GM18498 (cell line): ENCODE measurements around the gene GLRB.
A peak's percentile ranks its signal among the peaks of the same experiment; 100 is the strongest.
"Not testable (repeated sequence)": the region's sequence is repeated elsewhere in the genome, so short reads cannot be mapped to it uniquely, and the experiment has no call there.

Source experiments
- ATAC-seq: cut with Tn5 transposase; IDR thresholded peaks from one replicate; pipeline ENCODE4 v1.9.1; 2021; ENCODE audit warnings: mild to moderate bottlenecking, moderate library complexity; ENCODE audit not compliant: unreplicated experiment

The GLRB gene

DNA sequence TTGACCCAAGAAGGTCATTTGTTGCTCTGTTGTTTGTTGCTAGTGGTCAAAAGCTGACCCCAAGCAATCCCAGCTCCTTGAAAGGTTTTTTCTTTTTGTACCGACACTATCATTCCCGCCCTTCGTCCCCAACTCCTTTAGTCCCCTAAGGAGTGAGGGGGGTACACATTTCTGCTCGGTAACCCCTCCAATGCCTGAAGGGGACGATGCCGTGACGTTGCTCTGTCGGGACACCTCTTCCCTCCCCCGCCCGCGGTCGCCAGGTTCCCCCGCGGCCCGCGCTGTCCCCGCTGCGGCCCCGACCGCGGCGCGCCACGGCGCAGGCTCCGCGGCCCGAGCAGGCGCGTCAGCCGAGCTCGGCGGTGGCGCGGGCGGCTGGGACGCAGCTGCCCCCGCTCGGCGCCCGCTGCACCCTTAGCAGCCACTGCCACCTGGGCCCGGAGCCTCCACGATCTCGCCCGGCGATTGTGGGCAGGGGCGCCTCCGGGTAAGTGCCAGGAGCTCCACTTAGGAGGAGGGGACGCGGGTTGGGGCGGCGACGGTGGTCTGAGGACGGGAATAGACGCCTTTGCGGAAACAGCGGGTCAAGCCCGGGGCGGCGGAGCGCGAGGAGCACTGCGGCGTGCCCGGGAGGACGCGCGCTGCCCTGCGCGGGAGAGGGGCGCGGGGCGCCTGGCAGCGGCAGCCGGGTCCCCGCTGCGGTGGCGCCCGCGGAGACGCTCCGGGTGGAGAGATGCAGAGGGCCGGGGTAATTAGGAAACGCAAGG is at the start of gene GLRB:
GLRB (plus strand) TSS at position 340 of the 767 bp plus-strand sequence. CDS start 1,875 bp downstream, outside the sequence.
- ATAC-seq, result no peak

DNA sequence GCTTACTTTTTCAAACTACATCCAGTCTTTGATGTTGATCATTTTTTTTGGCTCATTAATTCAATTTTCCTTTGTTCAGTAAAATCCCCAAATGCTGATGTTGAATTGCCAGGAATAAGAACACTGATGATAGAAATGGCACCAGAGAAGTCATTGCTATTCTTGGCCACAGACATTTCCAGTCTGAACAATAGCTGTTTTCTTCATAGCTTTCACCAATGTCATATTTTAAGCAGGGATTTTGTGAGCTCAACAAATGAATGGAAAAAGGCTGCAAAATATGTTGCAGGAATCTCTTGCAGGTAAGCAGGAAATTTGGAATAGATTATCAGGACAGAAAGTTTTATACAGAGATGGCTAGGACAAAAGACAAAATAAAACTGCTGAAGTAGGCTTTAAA is 40.5 kb upstream of the GLRB start:
- no peak for ATAC-seq

DNA sequence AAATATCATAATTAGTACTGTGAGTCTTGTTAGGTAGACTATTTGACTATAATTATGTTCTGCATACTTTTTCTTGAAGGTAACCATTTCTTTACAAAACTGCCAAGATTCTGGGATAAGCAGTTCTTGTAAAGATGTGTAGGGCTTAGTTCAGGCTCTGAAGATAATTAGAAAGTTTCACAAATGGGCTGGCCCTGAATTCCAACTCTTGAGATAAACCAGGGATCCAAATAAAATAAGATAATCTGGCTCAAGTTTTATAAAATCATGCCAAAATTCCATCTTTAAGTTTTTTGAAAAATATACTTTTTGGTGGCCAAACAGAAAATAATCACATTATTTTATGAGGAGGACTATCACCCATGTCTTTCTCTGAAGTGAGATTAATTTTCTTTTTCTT is 35.5 kb upstream of the GLRB start:
- no peak for ATAC-seq

DNA sequence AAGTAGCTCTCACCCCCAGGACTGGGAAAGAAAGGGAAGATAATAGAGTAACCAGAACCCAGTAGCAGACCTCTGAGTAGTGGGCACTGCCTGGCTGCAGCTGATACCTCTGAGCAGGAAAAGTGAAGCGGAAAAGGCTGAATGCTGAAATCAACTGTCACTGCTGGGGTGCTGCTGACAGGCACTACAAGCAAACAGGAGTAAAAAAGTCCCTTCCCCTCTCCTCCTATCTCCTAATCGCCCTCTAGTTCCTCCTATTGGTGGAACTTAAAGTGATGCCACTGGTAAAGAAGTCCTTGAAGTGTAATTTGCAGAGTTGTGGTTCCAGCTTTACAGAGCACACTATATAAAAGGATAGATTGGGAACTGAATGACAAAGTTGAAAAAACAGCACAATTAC is 32.8 kb upstream of the GLRB start:
- no peak for ATAC-seq

DNA sequence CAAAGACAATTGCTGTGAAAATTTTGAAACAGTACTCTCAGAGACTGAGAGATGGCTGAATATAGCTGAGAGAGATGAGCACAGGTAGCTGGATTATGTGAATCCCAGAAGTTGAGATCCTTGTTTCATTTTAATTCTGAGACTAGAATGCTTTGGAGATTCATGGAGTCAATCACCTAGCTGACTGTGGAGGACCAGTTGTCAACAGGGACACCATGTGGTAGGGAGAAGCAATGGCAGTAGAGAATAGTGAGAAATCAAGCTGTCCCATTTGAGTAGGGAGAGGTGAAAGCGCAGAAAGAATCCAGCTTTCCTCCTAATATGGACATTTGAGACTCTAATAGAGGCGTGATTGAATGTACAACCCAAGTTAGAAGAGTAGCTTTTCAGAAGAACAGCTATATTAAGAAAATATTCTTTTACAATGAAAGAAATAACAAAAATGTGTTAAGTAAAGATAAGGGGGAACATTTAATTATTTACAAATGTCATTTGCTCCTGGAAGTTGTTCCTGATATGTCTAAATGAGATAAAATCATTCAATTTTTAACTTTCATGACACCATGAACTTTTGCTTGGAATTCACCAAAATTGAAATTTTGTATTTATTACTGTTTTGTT is 30.3 kb upstream of the GLRB start:
- peak; percentile 82 for ATAC-seq

DNA sequence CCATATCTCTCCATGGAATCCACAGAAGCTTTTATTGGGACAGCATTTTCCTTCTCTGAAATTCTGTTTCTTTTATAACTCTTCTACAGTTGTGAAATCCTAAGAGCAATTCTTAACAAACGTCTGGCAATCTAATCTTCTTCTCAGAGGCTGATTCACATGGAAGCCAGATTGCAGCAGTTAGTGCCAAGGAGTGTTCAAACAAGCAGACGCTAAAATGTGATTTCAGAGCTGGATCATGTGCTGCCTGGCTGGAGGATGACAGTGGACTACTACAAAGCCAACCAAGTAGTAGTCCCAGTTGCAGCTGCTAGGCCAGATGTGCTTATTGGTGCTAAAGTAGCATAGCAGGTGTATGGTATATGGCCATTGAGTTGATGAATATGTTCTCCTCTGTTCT is 27.7 kb upstream of the GLRB start:
- no peak for ATAC-seq

DNA sequence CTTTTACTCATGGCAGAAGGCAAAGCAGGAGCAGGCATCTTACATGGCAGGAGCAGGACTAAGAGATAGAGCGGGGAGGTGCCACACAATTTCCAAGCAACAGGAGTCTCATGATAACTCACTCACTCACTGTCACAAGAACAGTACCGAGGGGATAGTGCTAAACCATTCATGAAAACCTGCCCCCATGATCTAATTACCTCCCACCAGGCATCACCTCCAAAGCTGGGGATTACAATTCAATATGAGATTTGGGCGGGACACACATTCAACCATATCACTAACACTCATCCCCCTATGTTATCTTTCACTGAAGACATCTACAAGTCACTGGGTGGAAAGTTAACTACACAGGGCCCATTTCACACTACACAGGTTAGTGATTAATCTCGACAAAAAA is 25.4 kb upstream of the GLRB start:
- no peak for ATAC-seq

DNA sequence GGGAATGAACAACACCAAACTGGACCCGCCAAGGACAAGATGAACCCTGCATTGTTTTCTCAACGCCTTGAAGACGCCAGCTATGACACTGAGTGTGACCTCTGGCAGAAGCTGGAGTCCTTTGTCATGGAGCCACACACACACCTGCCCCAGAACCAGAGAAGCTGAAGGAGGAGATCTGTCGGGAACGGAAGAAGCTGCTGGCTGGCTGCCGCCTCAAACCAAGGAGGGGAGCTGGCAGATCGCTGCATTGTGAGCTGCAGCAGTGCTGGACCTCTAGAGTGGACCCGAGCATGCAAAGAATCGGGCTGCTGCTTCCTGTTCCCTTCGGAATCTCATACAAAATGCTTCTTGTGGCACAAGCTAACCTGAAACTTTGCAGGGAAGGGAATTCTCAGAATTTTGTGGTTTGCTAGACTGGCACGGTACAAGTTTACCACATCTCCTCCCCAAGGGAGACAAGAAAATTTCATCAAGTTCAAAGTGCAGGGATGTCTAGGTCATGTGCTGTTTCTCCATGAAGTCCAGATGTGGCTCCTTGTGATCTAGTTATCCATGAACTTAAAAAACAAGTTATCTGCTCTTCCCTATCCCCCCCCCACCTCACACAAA is 23.4 kb upstream of the GLRB start:
- ATAC-seq, result no peak

DNA sequence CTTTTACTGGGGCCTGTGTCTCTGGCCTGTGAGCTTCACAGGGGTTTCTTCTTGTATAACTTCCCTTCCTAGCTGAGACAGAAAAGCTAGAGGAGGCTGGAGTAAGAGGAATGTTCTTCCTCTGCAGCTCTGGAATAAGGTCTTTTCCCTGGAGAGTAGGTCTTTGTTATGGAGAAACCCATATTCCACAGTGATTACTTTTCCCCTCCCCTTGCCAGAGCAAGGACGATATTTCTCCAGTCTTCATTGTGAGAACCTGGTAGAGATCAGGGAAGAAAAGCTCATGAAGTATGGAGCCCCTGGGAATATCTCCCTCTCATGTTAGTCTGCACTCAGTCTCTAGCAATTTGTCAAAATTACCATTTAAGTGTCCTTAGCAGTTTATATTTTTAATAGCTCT is 18.7 kb upstream of the GLRB start:
- no peak for ATAC-seq

DNA sequence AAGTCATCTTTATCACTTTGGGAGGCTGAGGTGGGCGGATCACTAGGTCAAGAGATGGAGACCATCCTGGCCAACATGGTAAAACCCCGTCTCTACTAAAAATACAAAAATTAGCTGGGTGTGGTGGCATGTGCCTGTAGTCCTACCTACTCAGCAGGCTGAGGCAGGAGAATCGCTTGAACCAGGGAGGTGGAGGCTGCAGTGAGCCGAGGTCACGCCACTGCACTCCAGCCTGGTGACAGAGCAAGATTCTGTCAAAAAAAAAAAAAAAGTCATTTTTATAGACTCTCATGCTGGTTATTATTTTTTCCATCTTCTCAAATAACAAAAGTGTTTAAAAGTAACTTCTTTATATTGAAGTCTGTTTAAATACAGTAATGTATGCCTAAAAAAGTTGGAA is 17.1 kb upstream of the GLRB start:
- ATAC-seq, result not testable (repeated sequence)

DNA sequence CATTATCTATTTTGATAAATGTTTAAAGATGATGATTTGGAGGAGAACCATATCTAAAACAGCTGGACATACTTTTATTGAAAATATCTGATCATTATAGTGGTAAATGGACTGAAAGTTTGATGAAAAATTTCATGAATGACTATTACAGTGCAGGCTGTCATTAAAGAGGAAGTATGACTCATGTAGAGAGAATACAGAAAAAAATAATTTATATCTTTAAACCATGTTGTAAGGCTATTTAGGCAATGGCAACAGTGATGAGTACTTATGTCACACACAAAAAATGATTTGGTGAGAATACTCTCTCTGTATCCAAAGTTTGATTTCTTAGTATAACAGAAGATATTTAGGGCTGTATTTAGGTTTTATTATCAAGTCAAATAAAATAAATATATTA is 3.9 kb upstream of the GLRB start:
- ATAC-seq, result no peak

DNA sequence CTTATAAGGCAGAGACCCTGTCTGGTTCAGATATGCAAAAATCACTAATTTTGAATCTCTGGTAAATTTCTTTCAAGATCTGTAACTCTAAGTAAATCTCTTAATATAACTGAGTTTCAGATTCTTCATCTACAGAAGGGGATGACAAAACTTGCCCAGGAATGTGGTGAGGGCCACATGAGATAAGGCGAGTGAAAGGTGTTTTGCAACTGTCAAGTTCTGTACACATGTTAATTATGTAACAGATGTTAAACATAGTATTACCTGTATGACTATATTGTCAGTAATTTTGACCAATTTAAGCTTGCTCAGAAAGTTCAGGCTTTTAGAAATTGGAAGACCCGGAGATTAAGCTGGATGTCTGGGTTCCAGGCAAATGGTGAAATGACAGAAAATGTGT is 549 bp upstream of the GLRB start:
- ATAC-seq, result no peak

DNA sequence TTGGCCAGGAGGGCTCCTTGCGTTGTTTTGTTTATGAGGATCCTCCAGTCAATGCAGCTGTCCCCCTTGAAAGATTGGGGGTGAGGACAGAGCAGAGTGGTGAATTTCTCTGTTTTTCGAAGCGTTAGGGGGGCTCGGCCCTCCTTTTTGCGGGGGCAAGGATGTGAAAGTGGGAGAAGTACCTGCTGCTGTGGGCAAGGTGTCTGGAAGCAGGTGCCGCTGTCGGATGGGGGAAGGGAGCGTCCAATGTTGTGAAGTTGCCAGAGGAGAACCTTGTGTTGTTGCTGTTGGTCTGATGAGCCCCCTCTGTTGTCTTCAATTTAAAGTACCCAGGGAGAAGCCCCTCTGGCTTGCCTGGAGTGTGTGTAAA is 613 bp downstream of the GLRB start:
- ATAC-seq, result no peak

DNA sequence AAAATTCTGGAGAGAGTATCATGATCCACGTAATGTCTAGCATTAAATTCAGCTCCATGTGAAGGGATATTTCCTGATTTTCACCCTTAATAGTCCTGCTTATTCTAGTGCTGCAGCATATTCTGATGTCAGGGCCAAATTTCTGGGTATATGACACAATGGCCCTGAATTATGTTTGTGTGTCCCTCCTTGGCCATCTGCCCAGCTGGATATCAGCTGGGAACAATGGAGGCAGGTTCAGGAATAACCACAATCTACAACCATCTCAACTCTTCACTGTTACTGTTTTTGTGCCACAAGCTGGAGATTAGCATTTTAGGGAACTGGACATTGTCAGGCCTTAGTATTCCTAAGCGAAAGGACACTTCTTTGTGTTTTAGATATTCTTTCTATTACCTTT is 3.5 kb downstream of the GLRB start:
- ATAC-seq, result no peak

DNA sequence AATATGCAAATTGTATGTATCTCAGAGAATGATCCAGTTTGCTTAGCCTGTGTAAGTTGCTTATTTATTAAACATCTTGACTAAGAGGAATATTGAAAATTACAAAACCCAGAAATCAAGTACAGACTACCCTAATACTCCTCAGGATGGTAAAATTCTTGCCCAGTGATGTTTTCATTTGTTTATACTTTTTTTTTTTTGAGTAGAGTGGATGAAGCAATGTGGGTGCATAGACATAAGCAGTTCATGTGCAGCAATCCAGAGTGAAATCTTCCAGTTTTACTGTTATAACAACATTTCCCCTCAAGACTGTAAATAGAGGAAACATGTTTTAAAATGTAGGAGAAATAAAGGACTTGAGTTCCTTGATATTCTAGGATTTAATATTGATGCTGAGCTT is 4.7 kb downstream of the GLRB start:
- no peak for ATAC-seq

DNA sequence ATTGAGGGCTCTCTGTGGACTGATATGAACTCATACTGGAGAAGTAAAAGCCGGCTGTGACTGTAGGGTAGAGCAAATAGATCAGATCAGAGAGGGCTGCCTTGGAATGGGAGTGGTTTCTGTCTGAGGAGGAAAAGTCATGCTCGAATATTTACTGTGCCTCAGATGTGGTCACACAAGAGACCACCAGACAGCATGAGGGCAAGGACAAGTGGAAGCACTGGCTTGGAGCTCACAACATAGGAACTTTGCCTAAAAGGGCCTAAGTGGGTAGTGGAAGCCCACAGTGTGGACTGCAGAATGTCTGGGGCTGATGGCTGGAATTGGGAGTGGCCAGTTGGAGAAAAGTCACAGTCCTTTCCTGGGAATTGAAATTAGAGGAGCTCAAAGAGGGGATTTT is 19.8 kb downstream of the GLRB start:
- no peak for ATAC-seq

DNA sequence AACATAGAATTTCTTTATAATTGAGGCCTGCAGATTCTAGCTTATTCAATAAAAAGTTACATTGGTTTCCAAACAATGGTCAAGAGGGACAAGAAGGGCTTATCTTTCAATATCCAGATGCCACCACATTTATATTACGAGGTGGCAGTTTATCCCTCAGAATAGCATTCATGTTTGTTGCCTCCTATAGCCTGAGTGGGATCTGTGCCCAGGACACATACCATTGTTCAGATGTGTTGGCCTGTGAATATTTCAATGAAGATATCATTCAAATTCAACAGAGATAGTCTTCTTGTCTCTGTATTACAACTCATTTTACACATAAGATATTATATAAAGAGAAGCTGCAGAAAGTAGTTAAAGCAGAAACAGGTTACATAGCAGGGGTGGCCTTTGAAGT is 20.5 kb downstream of the GLRB start:
- no peak for ATAC-seq

DNA sequence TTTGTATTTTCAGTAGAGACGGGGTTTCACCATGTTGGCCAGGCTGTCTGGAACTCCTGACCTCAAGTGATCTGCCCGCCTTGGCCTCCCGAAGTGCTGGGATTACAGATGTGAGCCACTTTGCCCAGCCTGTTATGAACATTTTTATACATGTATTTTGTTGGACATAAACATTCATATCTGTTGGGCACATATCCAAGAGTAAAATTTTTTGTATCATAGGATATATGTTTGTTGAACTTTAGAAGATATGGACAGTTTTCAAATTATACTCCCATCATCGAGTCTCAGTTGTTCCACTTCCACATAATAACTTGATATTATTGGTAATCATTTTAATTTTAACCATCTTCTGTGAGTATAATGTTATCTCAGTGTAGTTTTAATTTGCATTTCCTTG is 23.6 kb downstream of the GLRB start:
- no peak for ATAC-seq

DNA sequence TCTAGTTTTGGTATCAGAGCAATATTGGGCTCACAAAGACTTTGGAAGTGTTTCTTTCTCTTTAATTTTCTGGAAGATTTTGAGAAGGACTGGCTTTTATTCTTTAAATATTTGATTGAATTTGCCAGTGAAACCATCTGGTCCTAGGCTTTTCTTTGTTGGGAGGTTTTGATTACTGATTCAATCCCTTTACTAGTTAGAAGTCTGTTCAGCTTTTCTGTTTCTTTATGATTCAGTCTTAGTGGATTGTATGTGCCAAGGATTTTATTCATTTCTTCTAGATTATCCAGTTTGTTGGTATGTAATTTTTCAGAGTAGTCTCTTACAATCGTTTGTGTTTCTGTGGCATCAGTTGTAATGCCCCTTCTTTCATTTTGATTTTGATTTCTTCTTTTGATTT is 28.6 kb downstream of the GLRB start:
- no peak for ATAC-seq

DNA sequence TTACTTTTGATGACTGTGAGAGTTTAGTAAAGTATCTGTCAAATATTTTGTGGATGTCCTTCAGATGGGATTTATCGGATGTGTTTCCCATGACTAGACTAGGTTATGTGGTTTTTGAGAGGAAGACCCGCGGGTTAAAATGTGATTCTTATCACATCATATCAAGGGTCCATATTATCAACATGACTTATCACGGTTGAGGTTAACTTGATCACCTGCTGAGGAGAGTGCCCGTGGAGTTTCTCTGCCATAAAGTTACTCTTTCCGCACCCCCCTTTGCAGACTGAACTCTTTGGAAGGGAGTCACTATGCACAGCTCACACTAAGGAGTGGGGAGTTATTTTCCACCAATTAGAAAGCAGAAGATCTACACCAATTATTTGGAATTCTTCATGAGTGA is 38.7 kb downstream of the GLRB start:
- ATAC-seq, result no peak

DNA sequence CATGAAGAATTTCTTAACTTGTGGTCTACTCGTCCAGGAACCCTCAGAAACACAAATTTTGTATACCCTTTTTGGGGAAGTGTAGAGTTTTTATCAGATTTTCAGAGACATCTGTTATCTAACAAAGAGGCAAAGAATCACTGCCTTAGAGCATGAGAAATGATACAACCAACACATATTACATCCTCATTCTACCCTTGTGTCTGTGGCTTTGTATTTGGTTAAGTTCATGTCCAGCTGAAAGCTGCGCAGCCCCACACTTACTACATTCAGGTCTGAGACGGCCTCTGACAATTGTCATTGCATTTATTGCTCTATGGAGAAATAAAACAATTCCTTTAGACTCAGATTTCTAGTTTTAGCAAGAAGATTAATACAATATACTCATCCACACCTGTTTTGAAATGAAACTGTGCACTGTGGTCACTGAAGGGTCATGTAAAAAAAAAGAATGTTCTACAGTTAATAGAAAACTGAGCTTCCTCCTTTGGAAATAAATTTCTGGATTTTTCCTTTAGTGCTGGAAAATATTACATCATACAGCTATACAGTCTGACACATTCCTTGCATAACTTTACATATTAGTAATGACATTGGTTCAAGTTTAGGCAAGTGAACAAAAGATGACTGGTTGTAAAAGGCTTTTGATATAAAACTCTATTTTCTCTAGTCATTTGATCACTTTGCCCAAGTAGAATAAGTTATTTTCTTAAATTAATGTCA is 39.8 kb downstream of the GLRB start:
- ATAC-seq, result no peak

DNA sequence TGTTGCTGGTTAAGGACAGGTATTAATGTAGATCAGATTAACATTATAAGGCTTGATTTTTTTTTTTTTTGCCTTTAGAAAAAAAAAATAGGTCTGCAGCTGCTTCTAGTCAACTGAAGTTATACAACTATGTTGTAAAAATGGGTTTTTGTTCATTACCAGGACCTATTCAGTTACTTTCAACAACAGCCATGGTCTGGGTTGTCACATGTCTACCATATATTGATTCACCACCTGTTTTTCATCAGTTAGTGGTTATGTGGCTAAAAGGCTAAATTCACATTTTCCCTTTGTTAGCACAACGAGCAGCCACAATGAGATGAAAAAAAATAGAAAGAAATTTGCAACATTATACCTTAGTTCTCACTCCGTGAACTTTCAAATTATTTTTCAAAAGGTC is 45.5 kb downstream of the GLRB start:
- no peak for ATAC-seq
